ENCODE measurements around the gene CDC14B.
"Not testable (repeated sequence)": the region's sequence is repeated elsewhere in the genome, so short reads cannot be mapped to it uniquely, and the experiment has no call there.

Gene CDC14B

GRCh38 chr9:96619491-96620180 lies at the start of gene CDC14B:
Gene CDC14B (minus strand): TSS chr9:96619843. CDS start chr9:96619378, 465 bp downstream.
- peak; percentile 75 for DNase-seq

GRCh38 chr9:96668868-96669534 lies 49.4 kb upstream of the CDC14B start:
- no peak for DNase-seq

- no peak for DNase-seq
Measured at GRCh38 chr9:96667363-96667728, 47.7 kb upstream of the CDC14B start.

GRCh38 chr9:96666653-96667362 lies 47.2 kb upstream of the CDC14B start:
- DNase-seq, result not testable (repeated sequence)

GRCh38 chr9:96665789-96666188 lies 46.1 kb upstream of the CDC14B start:
- no peak for DNase-seq

GRCh38 chr9:96663506-96664120 lies 44.0 kb upstream of the CDC14B start:
- DNase-seq, result no peak

- DNase-seq, result no peak
Measured at GRCh38 chr9:96661711-96662110, 42.1 kb upstream of the CDC14B start.

- no peak for DNase-seq
Measured at GRCh38 chr9:96660692-96661248, 41.1 kb upstream of the CDC14B start.

- DNase-seq, result peak; percentile 82
Measured at GRCh38 chr9:96655198-96655851, 35.7 kb upstream of the CDC14B start, which contains the start of gene PRXL2C. Gene PRXL2C (minus strand): TSS chr9:96655317. CDS start chr9:96655281, 36 bp downstream.

- DNase-seq, result peak; percentile 74
Measured at GRCh38 chr9:96654450-96655197, 35.0 kb upstream of the CDC14B start.

- no peak for DNase-seq
Measured at GRCh38 chr9:96651626-96652025, 32.0 kb upstream of the CDC14B start.

GRCh38 chr9:96649620-96650324 lies 30.1 kb upstream of the CDC14B start:
- no peak for DNase-seq

GRCh38 chr9:96646081-96646991 lies 26.7 kb upstream of the CDC14B start:
- no peak for DNase-seq

- no peak for DNase-seq
Measured at GRCh38 chr9:96644137-96644536, 24.5 kb upstream of the CDC14B start.

GRCh38 chr9:96641514-96641913 lies 21.9 kb upstream of the CDC14B start:
- no peak for DNase-seq

GRCh38 chr9:96638606-96639364 lies 19.1 kb upstream of the CDC14B start:
- no peak for DNase-seq

GRCh38 chr9:96636368-96636767 lies 16.7 kb upstream of the CDC14B start:
- DNase-seq, result no peak

GRCh38 chr9:96633579-96633978 lies 13.9 kb upstream of the CDC14B start:
- DNase-seq, result not testable (repeated sequence)

- DNase-seq, result no peak
Measured at GRCh38 chr9:96626912-96627311, 7.3 kb upstream of the CDC14B start.

All from activated CD8-positive, alpha-beta memory T cell treated with anti-CD3 and anti-CD28 coated beads, Interleukin-2, amount 50 U/mL, for 4 hours (primary cell).